T-helper 2 cell treated with Interferon-gamma antibody and Interleukin-4, amounts not matched to agents 100 ng/mL and 5 ng/mL, for 36 hours (primary cell): ENCODE results near the gene TUT4. TPM values are rescaled to one million over a fixed set of nuclear protein-coding genes. Genes with fewer than 3 reads are reported as not detected.

Experiments used
- intact Hi-C: fragments of 100-400 bp; cut with micrococcal nuclease; formaldehyde crosslinking; loops from one replicate; pipeline ENCODE4 v1.15.1; 2023
- total RNA-seq: library from RNA; stranded (reverse); gene quantifications from 2 replicates; pipeline ENCODE4 v1.2.3, GENCODE V29; 2022

TUT4 gene
- total RNA-seq, 1 donor from 2014 or later = 70.8 TPM

- intact Hi-C loops = no loop called here
Observed at GRCh38 chr1:52476943-52477342, 75.9 kb downstream of the TUT4 start.

- intact Hi-C loops = no loop called here
Observed at GRCh38 chr1:52474807-52475206, 78.1 kb downstream of the TUT4 start.

- intact Hi-C loops = no loop called here
Observed at GRCh38 chr1:52473039-52473438, 79.9 kb downstream of the TUT4 start.

- intact Hi-C loops = no loop called here
Observed at GRCh38 chr1:52472384-52472783, 80.5 kb downstream of the TUT4 start.

GRCh38 chr1:52469108-52469507 lies 83.8 kb downstream of the TUT4 start:
- intact Hi-C loops = no loop called here

- intact Hi-C loops = no loop called here
Observed at GRCh38 chr1:52463891-52464290, 89.0 kb downstream of the TUT4 start.

- intact Hi-C loops = no loop called here
Observed at GRCh38 chr1:52461821-52462220, 91.1 kb downstream of the TUT4 start.

- intact Hi-C loops = no loop called here
Observed at GRCh38 chr1:52460694-52461093, 92.2 kb downstream of the TUT4 start.

GRCh38 chr1:52455686-52456085 lies 97.2 kb downstream of the TUT4 start:
- intact Hi-C loops = no loop called here

GRCh38 chr1:52454779-52455178 lies 98.1 kb downstream of the TUT4 start:
- intact Hi-C loops = no loop called here

- intact Hi-C loops = no loop called here
Observed at GRCh38 chr1:52454127-52454526, 98.8 kb downstream of the TUT4 start.

- intact Hi-C loops = no loop called here
Observed at GRCh38 chr1:52444463-52444862, 108.4 kb downstream of the TUT4 start.

GRCh38 chr1:52439976-52440375 lies 112.9 kb downstream of the TUT4 start:
- intact Hi-C loops = no loop called here

GRCh38 chr1:52436817-52437216 lies 116.1 kb downstream of the TUT4 start:
- intact Hi-C loops = no loop called here

GRCh38 chr1:52435650-52436049 lies 117.2 kb downstream of the TUT4 start:
- intact Hi-C loops = no loop called here

- intact Hi-C loops = no loop called here
Observed at GRCh38 chr1:52435211-52435610, 117.7 kb downstream of the TUT4 start.

GRCh38 chr1:52432807-52433206 lies 120.1 kb downstream of the TUT4 start:
- intact Hi-C loops = no loop called here

- intact Hi-C loops = no loop called here
Observed at GRCh38 chr1:52427152-52427551, 125.7 kb downstream of the TUT4 start.

GRCh38 chr1:52426371-52426770 lies 126.5 kb downstream of the TUT4 start:
- intact Hi-C loops = no loop called here

- intact Hi-C loops = loop anchor here (1.0 kb wide), 3 partner anchors 21 to 261 kb away; partner anchors contain the start of genes ORC1 and PRPF38A
Observed at GRCh38 chr1:52424813-52425212, 128.1 kb downstream of the TUT4 start.

GRCh38 chr1:52424231-52424636 lies 128.7 kb downstream of the TUT4 start:
- intact Hi-C loops = loop anchor here (1.0 kb wide), 3 partner anchors 20 to 262 kb away; partner anchors contain the start of genes ORC1 and PRPF38A

GRCh38 chr1:52423771-52424170 lies 129.1 kb downstream of the TUT4 start:
- intact Hi-C loops = loop anchor here (1.0 kb wide), 3 partner anchors 19 to 263 kb away; partner anchors contain the start of genes ORC1 and PRPF38A

- intact Hi-C loops = no loop called here
Observed at GRCh38 chr1:52423055-52423454, 129.8 kb downstream of the TUT4 start.

- intact Hi-C loops = no loop called here
Observed at GRCh38 chr1:52420713-52421112, 132.2 kb downstream of the TUT4 start.
